ENCODE data around the gene NUDT9.

DNA sequence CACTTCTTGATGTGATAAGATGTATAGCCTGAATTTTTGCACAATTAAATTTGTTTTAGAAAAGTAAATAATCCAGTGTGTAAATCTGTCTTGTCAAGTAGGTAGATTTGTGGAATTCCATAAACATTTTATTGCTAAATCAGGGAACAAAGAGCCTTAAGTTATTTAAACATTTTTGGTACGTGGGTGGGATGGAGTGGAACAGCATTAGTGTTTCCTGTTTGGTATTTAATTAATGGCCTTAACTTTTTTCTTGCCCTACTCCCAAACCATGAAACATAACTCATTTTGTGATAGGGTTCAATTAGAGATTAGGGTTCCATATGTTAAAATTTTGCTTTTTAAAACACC, 5.1 kb downstream of the NUDT9 start:
- TF ChIP-seq, protein P1, sequence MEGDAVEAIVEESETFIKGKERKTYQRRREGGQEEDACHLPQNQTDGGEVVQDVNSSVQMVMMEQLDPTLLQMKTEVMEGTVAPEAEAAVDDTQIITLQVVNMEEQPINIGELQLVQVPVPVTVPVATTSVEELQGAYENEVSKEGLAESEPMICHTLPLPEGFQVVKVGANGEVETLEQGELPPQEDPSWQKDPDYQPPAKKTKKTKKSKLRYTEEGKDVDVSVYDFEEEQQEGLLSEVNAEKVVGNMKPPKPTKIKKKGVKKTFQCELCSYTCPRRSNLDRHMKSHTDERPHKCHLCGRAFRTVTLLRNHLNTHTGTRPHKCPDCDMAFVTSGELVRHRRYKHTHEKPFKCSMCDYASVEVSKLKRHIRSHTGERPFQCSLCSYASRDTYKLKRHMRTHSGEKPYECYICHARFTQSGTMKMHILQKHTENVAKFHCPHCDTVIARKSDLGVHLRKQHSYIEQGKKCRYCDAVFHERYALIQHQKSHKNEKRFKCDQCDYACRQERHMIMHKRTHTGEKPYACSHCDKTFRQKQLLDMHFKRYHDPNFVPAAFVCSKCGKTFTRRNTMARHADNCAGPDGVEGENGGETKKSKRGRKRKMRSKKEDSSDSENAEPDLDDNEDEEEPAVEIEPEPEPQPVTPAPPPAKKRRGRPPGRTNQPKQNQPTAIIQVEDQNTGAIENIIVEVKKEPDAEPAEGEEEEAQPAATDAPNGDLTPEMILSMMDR (IDR thresholded peaks at IDR 0.05; ENCODE audit: low read length): no peak
- TF ChIP-seq EZH2phosphoT487 (IDR thresholded peaks at IDR 0.05; ENCODE audit: low read length): no peak
- TF ChIP-seq EZH2 (optimal IDR thresholded peaks at IDR 0.05; ENCODE audit: low read depth, low read length): no peak

Data from MM.1S (cell line).